NOMO-1 (cell line): Measurements from ENCODE around the gene PLCB1.

Source experiments
- DNase-seq, 2 experiments: peaks; one replicate each; lab custom pipeline; 2025; ENCODE audit not compliant: unreplicated experiment in 2 of 2; lab: John Stamatoyannopoulos, UW

Gene PLCB1

GRCh38 chr20:8394308-8394945 is 262.4 kb downstream of the PLCB1 start:
- peak; percentile 58 to 95 for DNase-seq

- DNase-seq = no peak
Observed at GRCh38 chr20:8395956-8396355, 263.9 kb downstream of the PLCB1 start.

- DNase-seq = no peak
Observed at GRCh38 chr20:8398263-8399051, 266.4 kb downstream of the PLCB1 start.

- DNase-seq = peak; percentile 79 to 97
Observed at GRCh38 chr20:8399947-8400346, 267.9 kb downstream of the PLCB1 start.

GRCh38 chr20:8400486-8400885 is 268.4 kb downstream of the PLCB1 start:
- no peak for DNase-seq

GRCh38 chr20:8401556-8401955 is 269.5 kb downstream of the PLCB1 start:
- DNase-seq = no peak

GRCh38 chr20:8402798-8403197 is 270.7 kb downstream of the PLCB1 start:
- DNase-seq = no peak

- no peak for DNase-seq
Observed at GRCh38 chr20:8404912-8405635, 273.0 kb downstream of the PLCB1 start.

GRCh38 chr20:8406391-8406790 is 274.3 kb downstream of the PLCB1 start:
- no peak for DNase-seq

- DNase-seq = no peak
Observed at GRCh38 chr20:8408587-8409307, 276.7 kb downstream of the PLCB1 start.

- no peak for DNase-seq
Observed at GRCh38 chr20:8413691-8414090, 281.6 kb downstream of the PLCB1 start.

- DNase-seq = no peak
Observed at GRCh38 chr20:8414586-8415274, 282.7 kb downstream of the PLCB1 start.

GRCh38 chr20:8421981-8422380 is 289.9 kb downstream of the PLCB1 start:
- DNase-seq = no peak

GRCh38 chr20:8423482-8423881 is 291.4 kb downstream of the PLCB1 start:
- DNase-seq = no peak

- DNase-seq = no peak
Observed at GRCh38 chr20:8424010-8424409, 291.9 kb downstream of the PLCB1 start.

GRCh38 chr20:8425016-8425415 is 292.9 kb downstream of the PLCB1 start:
- DNase-seq = no peak

- DNase-seq = no peak
Observed at GRCh38 chr20:8425802-8426201, 293.7 kb downstream of the PLCB1 start.

GRCh38 chr20:8427419-8428040 is 295.5 kb downstream of the PLCB1 start:
- DNase-seq = peak; percentile 56 to 88

GRCh38 chr20:8428988-8429387 is 296.9 kb downstream of the PLCB1 start:
- no peak for DNase-seq
